Fibroblast of the aortic adventitia (primary cell): ENCODE data around the gene INTS11. TPM values are rescaled to one million over a fixed set of nuclear protein-coding genes. Genes with fewer than 3 reads are reported as not detected.

Experiments used
- DNase-seq: peaks from one replicate; pipeline ENCODE4 v3.0.0-alpha.2; 2010; ENCODE audit warnings: low read depth
- H3K4me3 ChIP-seq: 2 replicates; pipeline ENCODE4 v1.5.1; 2011; ENCODE audit warnings: low read depth, mild to moderate bottlenecking, control low read depth, low read length, moderate library complexity
- total RNA-seq: library from RNA; depleted of rRNA; stranded (reverse); fragments of >200 nt; gene quantifications from 2 replicates; pipeline ENCODE4 v1.2.3, GENCODE V29; 2012; ENCODE audit warnings: low replicate concordance
- TF ChIP-seq, protein P1 (sequence below): IDR thresholded peaks from 2 replicates; pipeline ENCODE4 v1.5.1; 2011; ENCODE audit warnings: mild to moderate bottlenecking, low read length, control low read depth, inconsistent platforms; ENCODE audit not compliant: insufficient read depth

The INTS11 gene
- total RNA-seq, 1 donor, result 53.1 TPM

DNA sequence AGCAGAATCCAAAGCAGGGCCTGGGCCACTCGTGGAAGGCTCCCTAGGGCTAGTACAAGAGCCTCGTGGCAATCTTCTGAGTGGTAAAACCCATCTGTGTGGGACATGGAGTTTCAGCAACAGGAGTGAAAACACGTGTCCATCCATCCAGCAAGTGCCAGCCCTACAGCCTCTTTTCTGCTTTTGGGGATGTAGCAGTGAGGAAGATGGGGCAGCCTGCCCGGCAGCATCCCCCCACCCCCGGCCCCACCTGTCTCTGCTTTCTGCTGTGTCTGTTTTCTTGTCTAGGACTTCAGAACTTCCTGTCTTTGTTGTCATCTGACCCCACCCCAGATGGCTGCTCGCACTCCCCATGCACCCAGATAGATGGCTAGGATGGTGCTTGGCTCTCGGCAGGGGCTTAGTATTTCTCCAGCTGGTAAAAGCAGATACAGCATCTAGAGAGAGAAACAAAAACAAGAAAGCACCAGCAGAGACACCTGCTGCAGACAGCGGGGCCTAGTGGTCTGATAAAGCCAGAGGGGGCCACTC lies 1.7 kb upstream of the INTS11 start:
- H3K4me3 ChIP-seq, result peak overlapping the region; percentile 84
- TF ChIP-seq, protein P1, sequence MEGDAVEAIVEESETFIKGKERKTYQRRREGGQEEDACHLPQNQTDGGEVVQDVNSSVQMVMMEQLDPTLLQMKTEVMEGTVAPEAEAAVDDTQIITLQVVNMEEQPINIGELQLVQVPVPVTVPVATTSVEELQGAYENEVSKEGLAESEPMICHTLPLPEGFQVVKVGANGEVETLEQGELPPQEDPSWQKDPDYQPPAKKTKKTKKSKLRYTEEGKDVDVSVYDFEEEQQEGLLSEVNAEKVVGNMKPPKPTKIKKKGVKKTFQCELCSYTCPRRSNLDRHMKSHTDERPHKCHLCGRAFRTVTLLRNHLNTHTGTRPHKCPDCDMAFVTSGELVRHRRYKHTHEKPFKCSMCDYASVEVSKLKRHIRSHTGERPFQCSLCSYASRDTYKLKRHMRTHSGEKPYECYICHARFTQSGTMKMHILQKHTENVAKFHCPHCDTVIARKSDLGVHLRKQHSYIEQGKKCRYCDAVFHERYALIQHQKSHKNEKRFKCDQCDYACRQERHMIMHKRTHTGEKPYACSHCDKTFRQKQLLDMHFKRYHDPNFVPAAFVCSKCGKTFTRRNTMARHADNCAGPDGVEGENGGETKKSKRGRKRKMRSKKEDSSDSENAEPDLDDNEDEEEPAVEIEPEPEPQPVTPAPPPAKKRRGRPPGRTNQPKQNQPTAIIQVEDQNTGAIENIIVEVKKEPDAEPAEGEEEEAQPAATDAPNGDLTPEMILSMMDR, result no peak
- no peak for DNase-seq

GRCh38 chr1:1325288-1326074 lies 1.0 kb upstream of the INTS11 start:
- TF ChIP-seq, protein P1, result no peak
- no peak for DNase-seq
- peak overlapping the region; percentile 84 for H3K4me3 ChIP-seq

GRCh38 chr1:1324084-1324523 lies 356 bp downstream of the INTS11 start:
- TF ChIP-seq, protein P1, result no peak
- no peak for DNase-seq
- peak overlapping the region; percentile 83 for H3K4me3 ChIP-seq

DNA sequence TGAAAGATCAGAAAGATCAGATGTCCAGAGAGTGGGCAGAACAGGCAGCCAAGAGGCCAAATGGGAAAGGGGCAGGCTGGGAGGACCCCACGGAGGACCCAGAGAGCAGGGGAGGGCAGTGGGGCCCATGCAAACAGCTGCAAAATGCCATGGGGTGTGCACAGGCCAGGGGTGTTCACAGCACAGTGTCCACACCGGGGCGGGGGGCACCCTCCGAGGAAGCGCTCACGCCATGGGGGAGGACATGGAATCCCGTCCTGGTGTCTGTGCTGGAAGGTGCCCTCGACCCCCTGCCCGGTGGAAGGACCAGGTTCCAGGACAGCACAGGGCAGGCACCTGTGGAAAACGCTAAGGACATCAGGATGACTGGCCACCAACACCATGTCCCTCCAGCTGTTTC lies 1.5 kb downstream of the INTS11 start:
- no peak for DNase-seq
- peak overlapping the region; percentile 13 for H3K4me3 ChIP-seq
- TF ChIP-seq, protein P1, result no peak

DNA sequence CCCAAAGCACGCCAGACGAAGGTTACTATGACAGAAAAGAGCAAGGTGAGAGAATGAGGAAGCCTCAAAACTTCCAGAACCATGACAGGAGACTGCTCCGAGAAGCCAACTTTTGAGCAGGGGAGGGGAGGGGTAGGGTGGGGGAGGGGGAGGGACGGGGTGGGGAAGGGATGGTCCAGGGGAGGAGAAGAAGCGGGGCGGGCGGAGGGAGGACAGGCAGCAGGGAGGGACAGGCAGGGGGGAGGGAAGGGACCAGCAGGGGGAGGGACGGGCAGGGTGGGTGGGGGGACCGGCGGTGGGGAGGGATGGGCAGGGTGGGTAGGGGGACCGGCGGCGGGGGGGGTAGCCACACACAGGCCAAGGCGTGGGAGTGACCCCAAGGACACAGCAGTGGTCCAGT lies 2.0 kb downstream of the INTS11 start:
- TF ChIP-seq, protein P1, result no peak
- DNase-seq, result no peak
- no peak overlapping the region for H3K4me3 ChIP-seq

DNA sequence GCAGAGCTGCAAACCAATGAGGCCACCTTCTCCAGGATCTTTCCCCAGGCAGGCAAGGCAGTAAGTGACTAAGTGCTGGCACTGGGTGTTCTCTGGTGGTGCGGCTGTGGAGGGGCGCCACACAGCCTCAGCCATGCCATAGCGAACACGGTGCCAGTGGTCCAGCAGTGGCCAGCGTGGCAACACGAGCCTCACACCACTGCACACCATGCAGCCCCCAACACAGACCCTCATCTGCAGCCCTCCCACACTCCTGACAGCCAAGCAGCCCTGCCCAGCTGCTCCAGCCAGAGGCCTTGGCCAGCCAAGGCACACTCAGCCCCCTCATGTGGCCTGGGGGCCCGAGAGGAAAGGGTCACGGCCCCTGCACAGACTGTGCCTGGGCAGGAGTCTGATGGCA lies 3.0 kb downstream of the INTS11 start:
- TF ChIP-seq, protein P1, result no peak
- H3K4me3 ChIP-seq, result no peak overlapping the region
- no peak for DNase-seq
